GM19324 (cell line): ENCODE measurements around the gene ANO8.
"Not testable (repeated sequence)": the region's sequence is repeated elsewhere in the genome, so short reads cannot be mapped to it uniquely, and the experiment has no call there.

ENCODE experiments used
- ATAC-seq: cut with Tn5 transposase; IDR thresholded peaks from one replicate; pipeline ENCODE4 v1.9.1; 2021; ENCODE audit warnings: mild to moderate bottlenecking, moderate library complexity; ENCODE audit not compliant: unreplicated experiment, low FRiP score

ANO8 gene, protein sequence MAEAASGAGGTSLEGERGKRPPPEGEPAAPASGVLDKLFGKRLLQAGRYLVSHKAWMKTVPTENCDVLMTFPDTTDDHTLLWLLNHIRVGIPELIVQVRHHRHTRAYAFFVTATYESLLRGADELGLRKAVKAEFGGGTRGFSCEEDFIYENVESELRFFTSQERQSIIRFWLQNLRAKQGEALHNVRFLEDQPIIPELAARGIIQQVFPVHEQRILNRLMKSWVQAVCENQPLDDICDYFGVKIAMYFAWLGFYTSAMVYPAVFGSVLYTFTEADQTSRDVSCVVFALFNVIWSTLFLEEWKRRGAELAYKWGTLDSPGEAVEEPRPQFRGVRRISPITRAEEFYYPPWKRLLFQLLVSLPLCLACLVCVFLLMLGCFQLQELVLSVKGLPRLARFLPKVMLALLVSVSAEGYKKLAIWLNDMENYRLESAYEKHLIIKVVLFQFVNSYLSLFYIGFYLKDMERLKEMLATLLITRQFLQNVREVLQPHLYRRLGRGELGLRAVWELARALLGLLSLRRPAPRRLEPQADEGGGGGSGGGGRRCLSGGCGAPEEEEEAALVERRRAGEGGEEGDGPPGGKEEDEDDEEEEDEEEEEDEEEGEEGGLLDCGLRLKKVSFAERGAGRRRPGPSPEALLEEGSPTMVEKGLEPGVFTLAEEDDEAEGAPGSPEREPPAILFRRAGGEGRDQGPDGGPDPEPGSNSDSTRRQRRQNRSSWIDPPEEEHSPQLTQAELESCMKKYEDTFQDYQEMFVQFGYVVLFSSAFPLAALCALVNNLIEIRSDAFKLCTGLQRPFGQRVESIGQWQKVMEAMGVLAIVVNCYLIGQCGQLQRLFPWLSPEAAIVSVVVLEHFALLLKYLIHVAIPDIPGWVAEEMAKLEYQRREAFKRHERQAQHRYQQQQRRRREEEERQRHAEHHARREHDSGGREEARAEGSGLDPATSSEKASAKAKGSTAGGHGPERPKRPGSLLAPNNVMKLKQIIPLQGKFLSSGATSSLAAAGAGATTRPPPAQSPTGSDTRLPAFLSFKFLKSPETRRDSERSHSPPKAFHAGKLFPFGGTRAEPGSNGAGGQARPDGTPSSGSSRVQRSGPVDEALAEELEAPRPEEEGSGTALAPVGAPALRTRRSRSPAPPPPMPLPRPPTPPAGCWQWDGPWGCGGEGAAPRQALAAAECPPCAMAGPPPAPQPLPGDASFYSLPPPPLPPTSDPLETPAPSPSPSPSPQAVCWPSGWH

DNA sequence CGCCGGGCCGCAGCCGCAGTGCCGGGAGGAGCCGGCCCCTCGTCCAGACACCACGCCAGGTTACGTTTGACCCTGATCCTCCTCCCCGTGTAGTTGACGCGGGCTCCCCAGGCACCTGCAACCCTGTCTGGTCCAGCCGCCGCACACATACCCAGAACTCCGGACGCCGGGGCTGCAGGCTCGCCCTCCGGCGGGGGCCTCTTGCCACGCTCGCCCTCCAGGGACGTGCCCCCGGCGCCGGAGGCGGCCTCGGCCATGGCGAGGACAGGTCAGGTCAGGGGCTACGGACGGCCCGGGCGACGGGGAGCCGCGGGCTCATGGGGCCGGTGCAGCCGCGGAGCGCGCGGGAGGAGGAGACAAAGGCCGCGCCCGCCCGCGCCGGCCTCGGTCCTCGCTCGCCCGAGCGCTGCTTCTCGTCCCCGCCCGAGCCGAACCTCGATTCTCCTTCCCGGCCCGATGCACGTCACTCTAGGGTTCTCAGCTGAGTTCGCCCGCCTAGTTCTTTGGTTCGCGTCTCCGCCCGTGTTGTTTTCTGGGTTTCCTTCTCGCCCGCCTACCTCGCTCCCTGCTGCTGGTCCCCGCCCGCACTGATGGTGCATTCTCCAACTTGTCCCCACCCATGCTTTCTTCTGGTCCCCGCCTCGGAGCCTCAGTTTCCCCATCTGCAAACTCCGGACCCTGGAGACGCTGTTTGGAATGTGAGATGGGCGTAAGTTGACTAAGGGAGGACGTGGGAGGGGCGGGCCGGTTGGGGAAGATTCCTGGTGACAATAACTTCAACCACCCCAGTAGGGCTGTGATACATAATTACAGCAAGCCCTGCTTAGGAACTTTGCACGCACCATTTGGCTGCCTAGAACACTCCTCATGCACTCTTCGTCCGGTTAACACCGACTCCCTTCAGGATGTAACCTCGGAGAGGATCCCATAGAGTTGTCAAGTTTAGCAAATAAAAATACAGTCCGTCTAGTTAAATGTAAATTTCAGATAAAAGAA is at the start of gene ANO8:
ANO8 (minus strand) TSS at position 442 of the 996 bp plus-strand sequence; CDS start at position 257, 185 bp downstream.
- ATAC-seq: peak; percentile 43

DNA sequence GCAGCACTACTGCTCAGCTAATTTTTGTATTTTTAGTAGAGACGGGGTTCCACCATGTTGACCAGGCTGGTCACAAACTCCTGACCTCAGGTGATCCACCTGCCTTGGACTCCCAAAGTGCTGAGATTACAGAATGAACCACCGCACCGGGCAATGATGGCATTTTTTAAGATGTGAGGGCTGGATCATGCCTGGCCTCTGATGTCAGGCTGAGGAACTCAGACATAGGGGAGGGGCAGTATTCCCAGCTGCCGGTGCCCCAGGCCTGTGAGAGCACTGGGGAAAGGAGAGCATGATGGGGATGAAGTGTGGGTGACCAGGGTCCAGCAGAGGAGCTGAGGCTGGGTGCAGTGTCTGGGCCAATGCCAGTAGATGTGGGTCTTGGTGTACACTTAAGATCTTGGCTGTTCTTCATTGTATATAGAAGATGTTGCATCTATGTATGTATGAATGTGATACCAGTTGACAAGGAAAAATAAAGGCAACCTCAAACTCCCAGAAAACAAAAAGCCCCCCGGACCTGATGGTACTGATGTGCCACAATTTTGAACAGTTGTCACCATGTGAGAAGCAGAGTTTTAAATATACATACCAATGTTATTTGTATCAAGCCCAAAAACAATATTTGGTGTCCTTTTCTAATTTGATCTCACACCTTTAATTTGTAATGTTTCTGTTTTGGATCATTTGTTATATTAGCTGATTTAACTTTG is 45.9 kb upstream of the ANO8 start:
- ATAC-seq: no peak

DNA sequence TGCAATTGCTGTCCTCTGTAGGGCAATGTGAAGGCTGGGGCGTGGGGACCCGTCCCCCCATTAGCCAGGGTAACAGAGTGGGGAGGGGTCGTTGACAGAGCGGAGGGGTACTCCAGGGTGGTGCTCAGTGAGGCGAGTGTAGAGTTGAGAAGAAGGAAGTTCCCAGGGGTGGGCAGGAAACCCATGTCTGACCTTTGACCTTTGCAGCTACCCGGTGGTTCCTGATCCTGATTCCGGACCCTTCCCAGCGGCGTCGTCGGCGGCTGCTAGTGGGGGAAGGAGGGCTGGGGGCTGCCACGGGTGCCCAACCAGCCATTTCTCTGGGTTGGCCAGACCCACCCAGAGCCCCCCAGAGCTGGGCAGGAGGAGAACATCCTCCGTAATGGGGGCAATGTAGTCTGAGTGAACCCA is 44.6 kb upstream of the ANO8 start:
- no peak for ATAC-seq

DNA sequence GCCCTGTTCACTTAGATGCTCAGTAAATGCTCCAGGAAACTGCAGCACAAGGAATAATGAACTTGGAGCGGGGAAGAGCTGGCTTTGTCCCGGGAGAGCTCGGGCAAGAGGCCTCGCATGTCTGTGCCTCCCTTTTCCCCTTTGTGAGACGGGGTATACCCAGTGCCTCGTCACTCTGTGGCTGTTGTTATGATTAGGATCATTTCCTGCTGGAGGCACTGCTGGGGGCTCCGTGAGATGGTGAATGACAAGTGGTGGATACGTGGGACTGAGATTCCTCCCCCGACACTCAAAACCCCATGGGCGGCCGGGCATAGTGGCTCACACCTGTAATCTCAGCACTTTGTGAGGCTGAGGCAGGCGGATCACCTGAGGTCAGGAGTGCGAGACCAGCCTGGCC is 43.6 kb upstream of the ANO8 start:
- ATAC-seq: no peak

DNA sequence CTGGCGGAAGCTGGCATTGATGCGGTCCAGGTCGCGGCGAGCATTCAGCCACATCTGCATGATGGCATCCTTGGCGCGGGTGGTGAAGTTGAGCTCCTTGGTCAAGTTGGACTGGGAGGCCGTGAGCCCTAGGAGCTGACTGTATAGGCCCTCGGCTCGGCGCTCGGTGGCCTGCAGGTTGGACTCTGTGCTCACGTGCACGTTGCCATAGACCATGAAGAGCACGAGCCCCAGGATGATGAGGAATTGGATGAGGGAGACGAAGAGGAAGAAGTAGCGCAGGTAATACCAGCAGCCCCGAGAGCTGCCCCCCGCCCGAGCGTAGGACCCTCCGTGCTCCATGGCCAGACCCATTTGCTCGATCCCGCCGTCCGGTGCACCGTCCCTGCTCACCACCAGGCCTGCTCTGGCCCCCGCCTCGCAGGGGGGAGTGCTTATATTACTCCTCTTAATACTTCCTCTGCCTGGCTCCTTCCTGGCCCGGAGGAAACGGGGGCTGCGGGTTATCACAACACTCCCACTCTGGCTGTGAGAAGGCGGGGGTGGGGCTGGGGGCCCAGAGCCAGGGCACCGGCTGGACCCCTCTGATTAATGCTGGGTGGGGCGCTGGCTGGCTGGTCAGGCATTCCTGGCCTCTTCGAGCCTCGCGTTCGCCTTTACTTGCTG is 42.4 kb upstream of the ANO8 start, which contains the start of gene PLVAP:
PLVAP (minus strand) TSS at position 408 of the 666 bp plus-strand sequence; CDS start at position 354, 54 bp downstream.
- ATAC-seq: no peak

DNA sequence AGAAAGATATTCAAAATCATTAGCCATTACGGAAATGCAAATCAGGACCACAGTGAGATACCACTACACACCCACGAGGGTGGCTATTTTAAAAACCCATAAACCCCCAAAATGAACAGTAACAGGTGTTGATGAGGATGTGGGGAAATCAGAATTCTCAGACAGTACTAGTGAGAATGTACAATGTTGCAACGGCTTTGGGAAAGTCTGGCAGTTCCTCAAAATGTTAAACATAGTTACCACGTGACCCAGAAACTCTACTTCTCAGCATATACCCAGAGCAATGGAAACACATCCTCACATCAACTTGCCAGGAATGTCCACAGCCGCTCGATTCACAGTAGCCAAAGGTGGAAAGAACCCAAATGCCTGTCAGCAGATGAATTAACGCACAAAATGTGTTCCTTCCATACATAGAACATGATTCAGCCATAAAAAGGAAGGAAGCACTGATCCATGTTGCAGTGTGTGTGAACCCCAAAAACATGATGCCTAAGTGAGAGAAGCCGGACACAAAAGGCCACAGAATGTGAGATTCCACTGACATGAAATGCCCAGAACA is 35.5 kb upstream of the ANO8 start:
- no peak for ATAC-seq

DNA sequence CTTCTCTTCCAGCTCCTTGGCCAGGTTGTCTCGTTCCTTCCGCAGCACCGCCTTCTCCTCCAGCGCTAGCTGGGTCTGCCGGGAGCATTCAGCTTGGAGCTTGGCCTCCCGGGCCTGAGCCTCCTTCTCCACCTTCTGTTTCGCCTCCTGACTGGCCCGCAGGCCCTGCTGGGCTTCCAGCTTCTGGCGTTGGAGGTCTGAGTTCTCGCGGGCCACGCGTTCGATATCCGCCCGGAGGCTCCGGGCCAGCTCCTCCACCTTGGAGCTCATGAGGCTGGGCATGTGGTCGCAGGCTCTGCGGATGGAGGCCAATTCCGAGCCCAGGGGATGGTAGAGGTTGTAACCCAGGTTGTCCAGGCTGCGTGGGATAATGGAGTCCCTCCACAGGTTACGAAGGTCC is 30.7 kb upstream of the ANO8 start:
- no peak for ATAC-seq

DNA sequence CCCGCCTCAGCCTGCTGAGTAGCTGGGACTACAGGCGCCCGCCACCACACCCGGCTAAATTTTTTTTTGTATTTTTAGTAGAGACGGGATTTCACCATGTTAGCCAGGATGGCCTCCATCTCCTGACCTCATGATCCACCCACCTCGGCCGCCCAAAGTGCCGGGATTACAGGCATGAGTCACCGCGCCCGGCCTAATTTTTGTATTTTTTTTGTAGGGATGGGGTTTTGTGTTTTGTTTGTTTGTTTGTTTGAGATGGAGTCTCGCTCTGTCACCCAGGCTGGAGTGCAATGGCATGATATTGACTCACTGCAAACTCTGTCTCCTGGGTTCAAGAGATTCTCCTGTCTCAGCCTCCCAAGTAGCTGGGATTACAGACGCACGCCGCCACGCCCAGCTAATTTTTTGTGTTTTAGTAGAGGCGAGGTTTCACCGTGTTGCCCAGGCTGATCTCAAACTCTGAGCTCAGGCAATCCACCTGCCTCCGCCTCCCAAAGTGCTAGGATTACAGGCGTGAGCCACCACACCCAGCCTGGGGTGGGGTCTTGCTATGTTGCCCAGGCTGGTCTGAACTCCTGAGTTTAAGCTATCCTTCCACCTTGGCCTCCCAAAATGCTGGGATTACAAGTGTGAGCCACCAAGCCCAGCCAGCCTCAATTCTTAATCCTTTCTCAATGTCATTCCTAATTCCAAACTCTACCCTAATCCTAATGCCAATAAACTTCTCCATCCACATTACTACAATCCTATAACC is 29.4 kb upstream of the ANO8 start:
- ATAC-seq: not testable (repeated sequence)

DNA sequence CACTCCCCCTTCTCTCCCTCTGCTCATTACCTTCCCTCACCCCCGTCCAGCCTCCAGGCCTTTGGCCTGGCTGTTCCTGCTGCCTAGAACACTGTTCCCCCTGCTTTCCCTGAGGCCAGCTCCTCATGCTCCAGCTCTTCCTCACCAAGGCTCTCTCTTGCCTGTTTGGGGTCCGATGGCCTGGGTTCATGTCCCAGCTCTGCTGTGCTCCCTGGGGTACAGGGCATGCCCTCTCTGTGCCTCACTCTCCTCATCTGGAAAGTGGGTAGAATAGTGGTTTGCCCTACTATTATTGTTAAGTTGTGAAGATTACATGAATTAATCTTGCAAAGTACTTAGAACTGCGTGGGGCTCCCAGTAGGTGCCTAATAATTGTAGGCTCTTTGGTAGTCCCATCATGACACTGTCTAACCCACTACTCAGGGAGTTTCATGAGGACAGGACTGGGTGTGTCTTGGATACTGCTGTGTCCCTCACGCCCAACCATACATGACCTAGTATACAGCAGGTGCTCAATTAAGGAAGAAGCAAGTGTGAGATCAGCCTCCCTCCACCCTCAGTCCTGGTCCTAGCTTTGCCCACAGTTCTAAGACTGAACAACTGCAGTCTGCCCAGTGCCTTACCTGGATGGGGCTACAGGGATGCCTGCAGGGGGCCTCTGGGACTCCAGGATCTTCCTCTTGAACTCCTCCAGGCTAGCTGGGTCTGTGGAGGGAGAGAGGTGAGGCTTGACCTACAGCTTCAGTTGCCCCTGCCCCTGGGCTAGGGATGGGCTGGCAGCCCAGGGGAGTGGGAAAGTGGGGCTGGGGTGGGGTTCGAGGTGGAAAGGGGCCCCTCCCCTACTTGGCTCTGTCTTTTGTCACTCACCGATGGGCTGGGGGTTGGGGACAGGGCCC is 25.5 kb upstream of the ANO8 start:
- no peak for ATAC-seq

DNA sequence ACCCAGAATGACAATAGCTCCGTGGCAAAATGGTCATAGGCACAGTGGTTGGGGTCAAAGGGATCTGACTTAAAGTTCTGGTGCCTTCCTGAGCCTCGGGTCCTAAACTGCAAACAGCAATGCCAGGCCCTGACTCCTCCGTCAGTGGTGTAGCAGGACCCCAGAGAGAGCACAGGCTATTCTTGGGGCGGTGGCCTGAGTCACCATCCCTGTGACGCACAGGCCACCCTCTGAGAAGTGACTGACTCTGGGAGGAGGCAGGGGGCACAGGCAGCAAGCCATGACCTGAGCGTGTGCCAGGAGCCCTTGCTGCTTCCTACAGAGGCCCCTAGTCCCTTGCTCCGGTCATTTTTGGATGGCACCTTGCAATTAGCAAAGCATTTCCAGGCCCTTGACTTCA is 23.7 kb upstream of the ANO8 start:
- ATAC-seq: no peak

DNA sequence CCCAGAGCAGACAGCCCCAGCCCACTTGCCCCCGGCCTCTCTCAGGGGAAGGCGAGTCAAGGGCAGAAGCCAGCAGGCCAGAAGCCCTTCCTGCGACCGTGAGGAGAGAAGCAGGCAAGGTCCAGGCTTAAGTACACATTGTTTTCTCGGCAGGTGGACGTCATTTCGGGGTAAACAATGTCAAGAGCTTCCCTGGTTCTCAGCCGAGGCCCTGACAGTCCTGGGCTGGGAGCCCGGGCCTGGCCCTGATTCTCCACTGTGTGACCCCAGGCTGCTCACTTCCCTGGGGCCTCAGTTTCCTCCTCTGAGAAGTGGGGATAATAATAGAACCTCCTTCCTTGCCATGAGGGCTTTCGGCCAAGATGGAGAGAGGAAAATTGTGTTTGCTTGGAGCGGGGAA is 23.1 kb upstream of the ANO8 start:
- no peak for ATAC-seq

DNA sequence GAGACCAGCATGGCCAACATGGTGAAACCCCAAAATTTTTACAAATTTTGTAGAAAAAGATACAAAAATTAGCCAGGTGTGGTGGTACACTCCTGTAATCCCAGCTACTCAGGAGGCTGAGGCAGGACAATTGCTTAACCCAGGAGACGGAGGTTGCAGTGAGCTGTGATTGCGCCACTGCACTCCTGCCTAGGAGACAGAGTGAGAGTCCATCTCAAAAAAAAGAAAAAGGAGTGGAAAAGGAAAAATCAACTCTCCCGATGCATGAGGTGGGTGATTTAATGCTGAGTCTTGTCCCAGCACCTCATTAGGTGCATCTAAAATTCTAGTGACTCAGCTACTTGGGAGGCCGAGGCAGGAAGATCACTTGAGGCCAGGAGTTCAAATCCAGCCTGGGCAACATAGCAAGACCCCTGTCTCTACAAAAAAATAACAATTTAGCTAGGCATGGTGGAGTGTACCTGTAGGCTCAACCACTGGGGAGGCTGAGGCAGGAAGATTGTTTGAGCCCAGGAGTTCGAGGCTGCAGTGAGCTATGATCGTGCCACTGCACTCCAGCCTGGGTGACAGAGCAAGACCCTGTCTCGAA is 22.5 kb upstream of the ANO8 start:
- no peak for ATAC-seq

DNA sequence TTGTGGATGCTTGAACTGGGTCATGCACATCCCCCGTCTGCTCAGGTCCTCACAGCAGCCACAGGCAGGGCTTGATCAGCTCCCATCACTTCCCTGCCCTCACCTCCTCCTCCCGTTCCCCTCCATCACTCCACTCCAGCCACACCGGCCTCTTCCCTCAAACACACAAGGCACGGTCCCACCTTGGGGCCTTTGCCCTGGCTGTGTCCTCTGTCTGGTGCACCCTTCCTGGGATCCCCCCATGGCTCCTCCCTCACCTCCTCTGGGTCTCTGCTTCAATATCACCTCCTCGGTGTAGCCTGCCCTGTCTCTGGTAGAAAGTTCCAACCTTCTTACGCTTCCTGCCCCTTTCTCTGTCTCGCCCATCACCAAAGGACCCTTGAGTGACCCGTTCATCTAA is 18.7 kb upstream of the ANO8 start:
- ATAC-seq: no peak

DNA sequence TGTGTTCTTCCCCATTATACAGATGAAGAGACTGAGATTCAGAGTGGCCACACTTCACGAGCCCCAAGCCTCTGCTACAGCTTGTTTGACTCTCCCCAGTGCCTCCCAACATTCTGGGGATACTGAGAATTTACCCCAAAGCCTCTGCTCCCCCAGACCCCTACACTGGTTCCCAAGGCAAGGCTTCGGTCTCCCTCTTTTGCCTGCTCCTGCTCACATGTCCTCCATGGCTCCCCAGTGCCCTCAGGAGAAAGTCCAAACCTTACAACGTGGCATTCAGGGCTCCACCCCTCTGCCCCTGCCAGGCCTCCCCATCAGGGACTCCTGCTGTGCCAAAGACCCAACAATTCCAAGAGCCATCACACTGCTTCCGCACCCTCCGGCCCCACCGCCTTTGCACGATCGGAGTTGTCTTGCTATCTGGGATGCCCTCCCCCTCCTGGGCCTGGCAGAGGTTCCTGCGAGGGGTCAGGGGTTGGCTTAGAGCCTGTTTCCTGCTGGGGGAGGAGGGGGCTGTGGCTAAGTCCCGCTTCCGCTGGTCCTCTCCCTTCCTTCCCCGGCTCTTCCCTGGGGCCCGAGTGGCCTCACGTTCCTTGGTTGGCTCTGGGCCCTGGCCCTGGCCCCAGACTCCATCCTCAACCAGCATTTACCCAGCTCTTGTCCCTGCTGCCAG is 18.1 kb upstream of the ANO8 start:
- ATAC-seq: no peak

DNA sequence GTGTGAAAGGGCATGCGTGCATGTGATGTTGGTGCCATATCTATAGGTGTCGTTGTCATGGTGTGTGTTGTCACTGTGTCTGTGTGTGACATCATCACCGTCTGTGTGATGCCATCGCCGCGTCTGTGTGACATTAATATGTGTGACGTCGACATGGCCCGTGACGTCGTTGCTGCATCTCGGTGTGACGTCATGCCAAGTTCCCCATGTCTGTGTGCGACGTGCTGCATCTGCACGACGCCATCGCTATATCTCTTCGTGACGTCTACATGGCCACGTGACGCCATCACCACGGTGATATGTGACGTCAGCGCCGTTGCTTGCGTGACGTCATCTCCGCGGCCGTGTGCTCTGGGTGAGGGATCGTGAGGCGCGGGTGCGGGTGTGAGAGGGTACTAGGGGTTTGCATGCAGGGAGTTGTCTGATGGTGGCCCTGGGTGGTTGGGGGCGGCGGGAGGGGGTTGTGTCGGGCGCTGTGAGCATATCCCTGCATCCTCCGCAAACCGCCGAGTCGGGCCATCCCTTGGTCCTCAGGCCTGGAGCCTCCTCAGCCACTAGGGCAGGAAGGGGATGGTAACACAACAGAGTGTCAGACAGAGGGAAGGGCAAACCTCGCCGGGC is 17.3 kb upstream of the ANO8 start:
- ATAC-seq: no peak
